K562 (cell line): Measurements from ENCODE around the gene TBRG1. TPM values are rescaled to one million over a fixed set of nuclear protein-coding genes. Genes with fewer than 3 reads are reported as not detected.

Experiments
- FOXM1 ChIP-seq, 2 experiments: fragments of 450-650 bp in 1 of 2; sonication (generic) in 1 of 2; formaldehyde crosslinking in 1 of 2; IDR thresholded peaks; 2 replicates each; pipeline versions ENCODE4 v1.6.1 to v1.9.0; 2017 to 2022; ENCODE audit warnings: low read depth in 2 of 2, mild to moderate bottlenecking in 2 of 2, missing genetic modification reagents in 1 of 2, moderate library complexity in 1 of 2
- GATA2 ChIP-seq: sonication (generic); formaldehyde crosslinking; IDR thresholded peaks from 2 replicates; pipeline ENCODE4 v1.4.0; 2020; ENCODE audit warnings: mild to moderate bottlenecking, missing genetic modification reagents
- HMG20A ChIP-seq: fragments of 450-650 bp; formaldehyde crosslinking; conservative IDR thresholded peaks from 2 replicates; pipeline ENCODE4 v1.4.0; 2020; ENCODE audit warnings: mild to moderate bottlenecking, mixed read lengths
- MAFF ChIP-seq: IDR thresholded peaks from 2 replicates; pipeline ENCODE4 v1.6.1; 2012; ENCODE audit warnings: low read length, improper control_type of control experiment
- MYBL2 ChIP-seq, 2 experiments: fragments of 450-650 bp in 1 of 2; sonication (generic) in 1 of 2; formaldehyde crosslinking in 1 of 2; IDR thresholded peaks; 2 replicates each; pipeline versions ENCODE4 v1.6.1 to v1.8.1; 2017 to 2022; ENCODE audit warnings: borderline replicate concordance in 1 of 2, inconsistent platforms in 1 of 2, low read depth in 1 of 2, mild to moderate bottlenecking in 1 of 2, missing genetic modification reagents in 1 of 2, moderate library complexity in 1 of 2
- POU5F1 ChIP-seq: fragments of 150-350 bp; IDR thresholded peaks from 2 replicates; pipeline ENCODE4 v1.6.1; 2014; ENCODE audit warnings: borderline replicate concordance, low read length, low read depth, mild to moderate bottlenecking; ENCODE audit not compliant: partially characterized antibody
- SETDB1 ChIP-seq: IDR thresholded peaks from one replicate; pipeline ENCODE4 v1.6.1; 2012; ENCODE audit warnings: low read length, control low read depth, inconsistent platforms
- SIN3B ChIP-seq: fragments of 450-650 bp; IDR thresholded peaks from 2 replicates; pipeline ENCODE4 v1.6.1; 2017; ENCODE audit warnings: low read depth, mild to moderate bottlenecking, moderate library complexity
- ZKSCAN8 ChIP-seq: fragments of 200-800 bp; sonication (Bioruptor generic); IDR thresholded peaks from 2 replicates; pipeline ENCODE4 v1.6.1; 2016; ENCODE audit warnings: missing genetic modification characterization, missing compliant biosample characterization
- ZNF695 ChIP-seq: fragments of 450-650 bp; formaldehyde crosslinking; IDR thresholded peaks from 2 replicates; pipeline ENCODE4 v1.4.0; 2020; ENCODE audit warnings: mild to moderate bottlenecking, moderate library complexity
- ZNF717 ChIP-seq: fragments of 250-450 bp; sonication (Bioruptor Pico); IDR thresholded peaks from 2 replicates; pipeline ENCODE4 v1.5.0; 2021
- polyA plus RNA-seq, 8 experiments: library from polyadenylated mRNA; depleted of rRNA in 4 of 8; stranded (reverse) in 5 of 8; unstranded in 3 of 8; fragments of >200 nt; fragmentation: Nextera tagmentation in 2 of 8; fragmentation: Illumina TruSeq in 1 of 8; extraction: Ambion mirVana in 2 of 8; extraction: Trizol in 1 of 8; gene quantifications; 2 replicates each; pipeline versions ENCODE4 v1.2.1 to v1.2.3, GENCODE V29; 2011 to 2014; ENCODE audit warnings: inconsistent platforms in 1 of 8, missing spikeins in 1 of 8
- total RNA-seq, 7 experiments: library from RNA; depleted of rRNA in 6 of 7; stranded (reverse); fragments of >200 nt in 6 of 7; fragmentation: Illumina TruSeq in 2 of 7; extraction: Trizol in 2 of 7; gene quantifications; 2 replicates each; pipeline versions ENCODE4 v1.2.1 to v1.2.3, GENCODE V29; 2011 to 2021; ENCODE audit warnings: low replicate concordance in 1 of 7
- TF ChIP-seq, protein P1 (sequence below): fragments of 450-650 bp; formaldehyde crosslinking; IDR thresholded peaks from 2 replicates; pipeline ENCODE4 v1.4.0; 2022; ENCODE audit warnings: missing genetic modification characterization
- TF ChIP-seq, protein P2 (sequence below): fragments of 250-450 bp; sonication (Bioruptor Pico); IDR thresholded peaks from 2 replicates; pipeline ENCODE4 v1.5.0; 2020; ENCODE audit warnings: mild to moderate bottlenecking, borderline replicate concordance
- TF ChIP-seq, protein P3 (sequence below): fragments of 450-650 bp; IDR thresholded peaks from 2 replicates; pipeline ENCODE4 v1.6.1; 2016; ENCODE audit warnings: low read depth

TBRG1 gene
- total and polyA plus RNA-seq, 9 of the 15 experiments (the other 6 are each of a cell fraction or from before 2014, with no cell fraction given): 8.7 to 30.0 (median 20.2) TPM

DNA sequence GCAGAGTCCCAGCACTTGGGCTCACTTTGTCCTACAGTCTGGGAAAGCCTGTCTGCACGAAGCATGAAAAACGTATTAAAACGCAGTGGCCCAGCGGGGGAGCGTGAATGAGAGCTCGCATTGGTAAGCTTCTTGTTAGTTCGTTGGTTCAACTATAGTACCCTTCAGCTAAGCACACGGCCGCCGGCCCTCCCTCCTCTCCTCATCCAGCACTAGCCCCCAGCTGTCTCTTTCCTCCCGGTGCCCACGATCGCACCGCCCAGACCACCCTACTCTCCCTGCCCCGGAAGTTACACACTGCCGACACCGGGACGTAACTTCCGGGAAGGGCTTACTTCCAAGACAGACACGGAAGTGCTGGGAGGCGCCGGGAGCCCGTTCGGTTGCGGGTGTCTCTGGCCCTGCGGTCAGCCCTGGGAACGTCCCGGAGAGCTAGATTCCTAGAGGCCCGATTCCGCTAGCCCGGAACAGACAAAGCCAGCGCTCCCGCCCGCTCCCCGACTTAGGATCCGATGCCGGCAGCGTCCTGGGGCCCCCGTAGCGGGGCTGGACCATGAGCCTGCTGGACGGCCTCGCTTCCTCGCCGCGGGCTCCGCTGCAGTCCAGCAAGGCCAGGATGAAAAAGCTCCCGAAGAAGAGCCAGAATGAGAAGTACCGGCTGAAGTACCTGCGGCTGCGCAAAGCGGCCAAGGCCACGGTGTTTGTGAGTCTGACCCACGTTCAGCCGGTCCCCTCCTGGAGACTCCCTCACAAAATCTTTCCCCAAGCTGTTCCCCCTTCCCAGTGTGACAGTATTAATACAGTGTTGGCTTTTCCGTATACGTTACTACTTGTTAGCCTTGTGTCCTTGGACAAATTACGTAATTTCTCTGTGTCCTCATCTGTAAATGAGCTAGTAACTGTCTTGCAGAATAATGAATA is at the start of gene TBRG1 (continued):
- TF ChIP-seq, protein P1, sequence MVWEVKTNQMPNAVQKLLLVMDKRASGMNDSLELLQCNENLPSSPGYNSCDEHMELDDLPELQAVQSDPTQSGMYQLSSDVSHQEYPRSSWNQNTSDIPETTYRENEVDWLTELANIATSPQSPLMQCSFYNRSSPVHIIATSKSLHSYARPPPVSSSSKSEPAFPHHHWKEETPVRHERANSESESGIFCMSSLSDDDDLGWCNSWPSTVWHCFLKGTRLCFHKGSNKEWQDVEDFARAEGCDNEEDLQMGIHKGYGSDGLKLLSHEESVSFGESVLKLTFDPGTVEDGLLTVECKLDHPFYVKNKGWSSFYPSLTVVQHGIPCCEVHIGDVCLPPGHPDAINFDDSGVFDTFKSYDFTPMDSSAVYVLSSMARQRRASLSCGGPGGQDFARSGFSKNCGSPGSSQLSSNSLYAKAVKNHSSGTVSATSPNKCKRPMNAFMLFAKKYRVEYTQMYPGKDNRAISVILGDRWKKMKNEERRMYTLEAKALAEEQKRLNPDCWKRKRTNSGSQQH (CRISPR knock-in tag): no peak
- TF ChIP-seq MYBL2 (IDR thresholded peaks at IDR 0.05; ENCODE audit: low read depth) (no peak), MYBL2 (CRISPR knock-in tag; IDR thresholded peaks at IDR 0.05; ENCODE audit: borderline replicate concordance) (no peak), GATA2 (no peak), ZNF695 (CRISPR knock-in tag) (no peak), ZNF717 (CRISPR knock-in tag) (no peak), POU5F1 (no peak), SETDB1 (no peak), HMG20A (CRISPR knock-in tag) (no peak), FOXM1 (IDR thresholded peaks at IDR 0.05; ENCODE audit: low read depth) (no peak; the same call in 1 of the 2 replicates), FOXM1 (CRISPR knock-in tag; IDR thresholded peaks at IDR 0.05; ENCODE audit: low read depth) (no peak), SIN3B (peak; percentile 58; the same call in 1 of the 2 replicates), ZKSCAN8 (CRISPR knock-in tag) (no peak), MAFF (no peak)
- TF ChIP-seq, protein P2, sequence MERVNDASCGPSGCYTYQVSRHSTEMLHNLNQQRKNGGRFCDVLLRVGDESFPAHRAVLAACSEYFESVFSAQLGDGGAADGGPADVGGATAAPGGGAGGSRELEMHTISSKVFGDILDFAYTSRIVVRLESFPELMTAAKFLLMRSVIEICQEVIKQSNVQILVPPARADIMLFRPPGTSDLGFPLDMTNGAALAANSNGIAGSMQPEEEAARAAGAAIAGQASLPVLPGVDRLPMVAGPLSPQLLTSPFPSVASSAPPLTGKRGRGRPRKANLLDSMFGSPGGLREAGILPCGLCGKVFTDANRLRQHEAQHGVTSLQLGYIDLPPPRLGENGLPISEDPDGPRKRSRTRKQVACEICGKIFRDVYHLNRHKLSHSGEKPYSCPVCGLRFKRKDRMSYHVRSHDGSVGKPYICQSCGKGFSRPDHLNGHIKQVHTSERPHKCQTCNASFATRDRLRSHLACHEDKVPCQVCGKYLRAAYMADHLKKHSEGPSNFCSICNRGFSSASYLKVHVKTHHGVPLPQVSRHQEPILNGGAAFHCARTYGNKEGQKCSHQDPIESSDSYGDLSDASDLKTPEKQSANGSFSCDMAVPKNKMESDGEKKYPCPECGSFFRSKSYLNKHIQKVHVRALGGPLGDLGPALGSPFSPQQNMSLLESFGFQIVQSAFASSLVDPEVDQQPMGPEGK: no peak
- TF ChIP-seq, protein P3, sequence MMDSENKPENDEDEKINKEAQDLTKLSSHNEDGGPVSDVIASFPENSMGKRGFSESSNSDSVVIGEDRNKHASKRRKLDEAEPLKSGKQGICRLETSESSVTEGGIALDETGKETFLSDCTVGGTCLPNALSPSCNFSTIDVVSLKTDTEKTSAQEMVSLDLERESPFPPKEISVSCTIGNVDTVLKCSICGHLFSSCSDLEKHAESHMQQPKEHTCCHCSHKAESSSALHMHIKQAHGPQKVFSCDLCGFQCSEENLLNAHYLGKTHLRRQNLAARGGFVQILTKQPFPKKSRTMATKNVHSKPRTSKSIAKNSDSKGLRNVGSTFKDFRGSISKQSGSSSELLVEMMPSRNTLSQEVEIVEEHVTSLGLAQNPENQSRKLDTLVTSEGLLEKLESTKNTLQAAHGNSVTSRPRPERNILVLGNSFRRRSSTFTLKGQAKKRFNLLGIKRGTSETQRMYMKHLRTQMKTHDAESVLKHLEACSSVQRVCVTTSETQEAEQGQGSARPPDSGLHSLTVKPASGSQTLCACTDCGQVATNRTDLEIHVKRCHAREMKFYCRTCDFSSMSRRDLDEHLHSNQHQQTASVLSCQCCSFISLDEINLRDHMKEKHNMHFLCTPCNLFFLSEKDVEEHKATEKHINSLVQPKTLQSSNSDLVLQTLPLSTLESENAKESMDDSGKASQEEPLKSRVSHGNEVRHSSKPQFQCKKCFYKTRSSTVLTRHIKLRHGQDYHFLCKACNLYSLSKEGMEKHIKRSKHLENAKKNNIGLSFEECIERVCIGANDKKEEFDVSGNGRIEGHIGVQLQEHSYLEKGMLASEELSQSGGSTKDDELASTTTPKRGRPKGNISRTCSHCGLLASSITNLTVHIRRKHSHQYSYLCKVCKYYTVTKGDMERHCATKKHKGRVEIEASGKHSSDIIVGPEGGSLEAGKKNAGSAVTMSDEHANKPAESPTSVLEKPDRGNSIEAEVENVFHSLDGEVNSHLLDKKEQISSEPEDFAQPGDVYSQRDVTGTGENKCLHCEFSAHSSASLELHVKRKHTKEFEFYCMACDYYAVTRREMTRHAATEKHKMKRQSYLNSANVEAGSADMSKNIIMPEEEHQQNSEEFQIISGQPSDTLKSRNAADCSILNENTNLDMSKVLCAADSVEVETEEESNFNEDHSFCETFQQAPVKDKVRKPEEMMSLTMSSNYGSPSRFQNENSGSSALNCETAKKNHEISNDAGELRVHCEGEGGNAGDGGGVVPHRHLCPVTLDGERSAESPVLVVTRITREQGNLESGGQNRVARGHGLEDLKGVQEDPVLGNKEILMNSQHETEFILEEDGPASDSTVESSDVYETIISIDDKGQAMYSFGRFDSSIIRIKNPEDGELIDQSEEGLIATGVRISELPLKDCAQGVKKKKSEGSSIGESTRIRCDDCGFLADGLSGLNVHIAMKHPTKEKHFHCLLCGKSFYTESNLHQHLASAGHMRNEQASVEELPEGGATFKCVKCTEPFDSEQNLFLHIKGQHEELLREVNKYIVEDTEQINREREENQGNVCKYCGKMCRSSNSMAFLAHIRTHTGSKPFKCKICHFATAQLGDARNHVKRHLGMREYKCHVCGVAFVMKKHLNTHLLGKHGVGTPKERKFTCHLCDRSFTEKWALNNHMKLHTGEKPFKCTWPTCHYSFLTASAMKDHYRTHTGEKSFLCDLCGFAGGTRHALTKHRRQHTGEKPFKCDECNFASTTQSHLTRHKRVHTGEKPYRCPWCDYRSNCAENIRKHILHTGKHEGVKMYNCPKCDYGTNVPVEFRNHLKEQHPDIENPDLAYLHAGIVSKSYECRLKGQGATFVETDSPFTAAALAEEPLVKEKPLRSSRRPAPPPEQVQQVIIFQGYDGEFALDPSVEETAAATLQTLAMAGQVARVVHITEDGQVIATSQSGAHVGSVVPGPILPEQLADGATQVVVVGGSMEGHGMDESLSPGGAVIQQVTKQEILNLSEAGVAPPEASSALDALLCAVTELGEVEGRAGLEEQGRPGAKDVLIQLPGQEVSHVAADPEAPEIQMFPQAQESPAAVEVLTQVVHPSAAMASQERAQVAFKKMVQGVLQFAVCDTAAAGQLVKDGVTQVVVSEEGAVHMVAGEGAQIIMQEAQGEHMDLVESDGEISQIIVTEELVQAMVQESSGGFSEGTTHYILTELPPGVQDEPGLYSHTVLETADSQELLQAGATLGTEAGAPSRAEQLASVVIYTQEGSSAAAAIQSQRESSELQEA: no peak
